Measurements from ENCODE around the gene NRG4.
"Not testable (repeated sequence)": the region's sequence is repeated elsewhere in the genome, so short reads cannot be mapped to it uniquely, and the experiment has no call there.

GRCh38 chr15:76054201-76054600 is 42.0 kb upstream of the NRG4 start:
- TF ChIP-seq CTCF, POLR2A, POLR2AphosphoS5, EP300 (IDR thresholded peaks at IDR 0.05): not testable (repeated sequence)

Data from gastroesophageal sphincter (tissue), 3 donors.